GM19239 (cell line): Measurements from ENCODE around the gene CEP76.
"Not testable (repeated sequence)": the region's sequence is repeated elsewhere in the genome, so short reads cannot be mapped to it uniquely, and the experiment has no call there.

Source experiments
- DNase-seq: peaks from one replicate; pipeline ENCODE4 v3.0.0; 2011; ENCODE audit warnings: low spot score; ENCODE audit not compliant: insufficient read length
- FAIRE-seq: peaks from 2 replicates; lab custom pipeline; 2011; peaks lifted over from hg19 to GRCh38; lab: Jason Lieb, UNC

The CEP76 gene

GRCh38 chr18:12647773-12648172, 54.8 kb downstream of the CEP76 start:
- FAIRE-seq = no peak
- no peak for DNase-seq

- FAIRE-seq = no peak
- DNase-seq = no peak
Measured at GRCh38 chr18:12645751-12646203, 56.7 kb downstream of the CEP76 start.

GRCh38 chr18:12645254-12645653, 57.3 kb downstream of the CEP76 start:
- DNase-seq = no peak
- FAIRE-seq = no peak

- not testable (repeated sequence) for FAIRE-seq, DNase-seq
Measured at GRCh38 chr18:12643756-12644155, 58.8 kb downstream of the CEP76 start.

GRCh38 chr18:12640881-12641200, 61.7 kb downstream of the CEP76 start:
- FAIRE-seq (no peak), DNase-seq (no peak)

GRCh38 chr18:12639990-12640880, 62.3 kb downstream of the CEP76 start:
- FAIRE-seq (no peak), DNase-seq (no peak)

GRCh38 chr18:12638644-12639124, 63.8 kb downstream of the CEP76 start:
- DNase-seq (no peak), FAIRE-seq (no peak)

GRCh38 chr18:12637901-12638643, 64.5 kb downstream of the CEP76 start:
- DNase-seq = no peak
- no peak for FAIRE-seq

- DNase-seq (no peak), FAIRE-seq (no peak)
Measured at GRCh38 chr18:12637393-12637792, 65.1 kb downstream of the CEP76 start.

GRCh38 chr18:12631831-12632477, 70.6 kb downstream of the CEP76 start:
- FAIRE-seq = no peak
- DNase-seq = no peak

- FAIRE-seq (no peak), DNase-seq (no peak)
Measured at GRCh38 chr18:12630136-12630535, 72.4 kb downstream of the CEP76 start.

GRCh38 chr18:12628706-12629702, 73.5 kb downstream of the CEP76 start:
- DNase-seq = no peak
- FAIRE-seq = no peak

GRCh38 chr18:12627199-12627598, 75.3 kb downstream of the CEP76 start:
- not testable (repeated sequence) for FAIRE-seq

GRCh38 chr18:12625241-12625640, 77.3 kb downstream of the CEP76 start:
- DNase-seq = no peak
- FAIRE-seq = no peak

More at GRCh38 chr18:12627199-12627598, 75.3 kb downstream of the CEP76 start:
- DNase-seq = not testable (repeated sequence)
